Astrocyte (in vitro differentiated cells and primary cell): Measurements from ENCODE around the gene PRKCB.

Source experiments
- EZH2 ChIP-seq: IDR thresholded peaks from 2 replicates; pipeline ENCODE4 v1.6.1; 2012; ENCODE audit warnings: mild to moderate bottlenecking, low read length, inconsistent platforms; ENCODE audit not compliant: insufficient read depth
- TF ChIP-seq, protein P1 (sequence below): IDR thresholded peaks from 2 replicates; pipeline ENCODE4 v1.5.1; 2011; ENCODE audit warnings: low read depth, mild to moderate bottlenecking, inconsistent platforms, low read length, moderate library complexity; ENCODE audit not compliant: insufficient read depth

DNA sequence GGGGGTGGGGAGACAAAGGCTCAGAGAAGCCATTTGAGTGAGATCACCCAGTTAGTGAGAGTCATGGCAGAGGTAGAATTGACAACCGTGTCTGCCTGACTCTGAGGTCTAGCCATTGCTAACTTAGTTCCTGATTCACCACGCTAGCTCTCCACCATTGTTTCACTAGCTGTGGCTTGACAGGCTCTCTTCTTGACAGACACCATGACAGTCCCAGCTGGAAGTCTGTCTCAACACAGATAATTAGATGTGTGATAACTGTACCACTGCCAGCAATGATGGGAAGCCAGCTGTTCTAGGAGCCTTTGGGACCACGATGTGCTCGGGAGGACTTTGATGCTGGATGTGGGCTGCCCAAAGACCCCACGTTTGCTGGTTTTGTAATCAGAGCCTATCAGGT, 249.9 kb downstream of the PRKCB start:
- TF ChIP-seq, protein P1, sequence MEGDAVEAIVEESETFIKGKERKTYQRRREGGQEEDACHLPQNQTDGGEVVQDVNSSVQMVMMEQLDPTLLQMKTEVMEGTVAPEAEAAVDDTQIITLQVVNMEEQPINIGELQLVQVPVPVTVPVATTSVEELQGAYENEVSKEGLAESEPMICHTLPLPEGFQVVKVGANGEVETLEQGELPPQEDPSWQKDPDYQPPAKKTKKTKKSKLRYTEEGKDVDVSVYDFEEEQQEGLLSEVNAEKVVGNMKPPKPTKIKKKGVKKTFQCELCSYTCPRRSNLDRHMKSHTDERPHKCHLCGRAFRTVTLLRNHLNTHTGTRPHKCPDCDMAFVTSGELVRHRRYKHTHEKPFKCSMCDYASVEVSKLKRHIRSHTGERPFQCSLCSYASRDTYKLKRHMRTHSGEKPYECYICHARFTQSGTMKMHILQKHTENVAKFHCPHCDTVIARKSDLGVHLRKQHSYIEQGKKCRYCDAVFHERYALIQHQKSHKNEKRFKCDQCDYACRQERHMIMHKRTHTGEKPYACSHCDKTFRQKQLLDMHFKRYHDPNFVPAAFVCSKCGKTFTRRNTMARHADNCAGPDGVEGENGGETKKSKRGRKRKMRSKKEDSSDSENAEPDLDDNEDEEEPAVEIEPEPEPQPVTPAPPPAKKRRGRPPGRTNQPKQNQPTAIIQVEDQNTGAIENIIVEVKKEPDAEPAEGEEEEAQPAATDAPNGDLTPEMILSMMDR: no peak
- TF ChIP-seq EZH2: no peak
